Measurements from ENCODE around the gene TMEM187. TPM values are rescaled to one million over a fixed set of nuclear protein-coding genes. Genes with fewer than 3 reads are reported as not detected.

Gene TMEM187
- total and polyA plus RNA-seq, 3 experiments from 2014 or later, result 3.3 to 17.2 (median 3.5) TPM

GRCh38 chrX:153945956-153946943 is 26.3 kb upstream of the TMEM187 start:
- Mint-ChIP-seq H3K4me3 (no peak overlapping the region), H3K27ac (peak overlapping the region in 1 of 8 donors; percentile 33), H3K27me3 (peaks cover 0 to 2% of the 10 kb centered on the region in 2 donors), H3K4me1 (peaks cover 10 to 15% (median 14%) of the 10 kb centered on the region in 3 donors), H3K9me3 (no peaks in the 10 kb centered on the region), H3K36me3 (peaks cover 0 to 21% (median 6%) of the 10 kb centered on the region in 3 donors)
- ChIA-PET POLR2A (interaction anchor here (0.6 to 2.2 kb wide), 4 partner anchors 20 to 199 kb away, joined by 3 to 17 read pairs (median 4); partner anchors contain the start of gene ARHGAP4), CTCF (interaction anchor here (0.7 to 10.4 kb wide), 16 partner anchors 12 to 219 kb away, joined by 3 to 230 read pairs (median 4); partner anchors contain the start of genes ARHGAP4, HCFC1 and NAA10)
- H3K27me3 ChIP-seq (ENCODE audit: insufficient read depth, low read length, poor library complexity, severe bottlenecking), result no peaks in the 10 kb centered on the region
- no peak overlapping the region for H3K27ac ChIP-seq (ENCODE audit: low read depth, low read length)
- no peak overlapping the region for H3K4me3 ChIP-seq (ENCODE audit: low read length)
- peaks cover 5% of the 10 kb centered on the region for H3K36me3 ChIP-seq (ENCODE audit: insufficient read depth, low read length)
- DNase-seq, result no peak
- H3K9me3 ChIP-seq (ENCODE audit: low read length), result no peaks in the 10 kb centered on the region
- peaks cover 13% of the 10 kb centered on the region for H3K4me1 ChIP-seq (ENCODE audit: insufficient read depth, low read length)

- H3K9me3 ChIP-seq (ENCODE audit: low read length), result no peaks in the 10 kb centered on the region
These were observed 25.4 kb upstream of the TMEM187 start for GRCh38 chrX:153947009-153947769.

DNA sequence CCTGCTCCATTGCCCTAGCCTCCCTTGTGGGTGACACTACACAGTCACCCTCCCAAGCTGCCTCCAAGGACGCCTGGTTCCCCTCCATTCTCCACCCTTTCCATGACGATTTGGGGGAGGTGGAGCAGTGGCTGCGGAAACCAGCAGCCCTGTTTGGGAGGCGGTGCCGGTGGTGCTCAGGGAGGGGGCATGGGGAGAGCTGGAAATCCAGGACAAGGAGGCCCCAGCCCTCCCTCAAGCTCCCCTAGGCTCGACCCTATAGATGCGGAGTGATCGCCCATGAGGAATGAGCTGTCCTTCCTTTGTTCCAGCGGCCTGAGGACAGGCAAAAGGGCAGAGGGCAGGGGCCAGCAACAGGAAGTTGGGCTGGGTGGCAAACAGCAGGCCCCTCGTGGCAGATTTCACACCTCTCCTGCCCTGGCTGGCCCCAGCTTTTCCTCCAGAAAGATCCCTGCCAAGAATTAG is 24.5 kb upstream of the TMEM187 start:
- Histone ChIP-seq H3K27ac (ENCODE audit: low read depth, low read length) (no peak overlapping the region), H3K36me3 (ENCODE audit: insufficient read depth, low read length) (peaks cover 17% of the 10 kb centered on the region)
- peaks cover 0 to 29% (median 8%) of the 10 kb centered on the region in 3 donors for H3K36me3 Mint-ChIP-seq

More at GRCh38 chrX:153947009-153947769, 25.4 kb upstream of the TMEM187 start:
- H3K36me3 ChIP-seq (ENCODE audit: insufficient read depth, low read length), result peaks cover 10% of the 10 kb centered on the region
- DNase-seq, result peak; percentile 64 to 85 (median 75)
- peaks cover 0 to 24% (median 8%) of the 10 kb centered on the region in 3 donors for H3K36me3 Mint-ChIP-seq
- peak overlapping the region in 4 of 7 donors; percentile 0 to 17 (median 10) for H3K4me3 Mint-ChIP-seq
- H3K4me1 ChIP-seq (ENCODE audit: insufficient read depth, low read length), result peaks cover 13% of the 10 kb centered on the region
- no peaks in the 10 kb centered on the region for H3K9me3 Mint-ChIP-seq
- peak overlapping the region in 7 of 8 donors; percentile 59 to 93 (median 78) for H3K27ac Mint-ChIP-seq
- peaks cover 0 to 2% of the 10 kb centered on the region in 2 donors for H3K27me3 Mint-ChIP-seq
- POLR2A ChIA-PET, result interaction anchor here (0.6 to 2.2 kb wide), 5 partner anchors 12 to 200 kb away, joined by 3 to 17 read pairs (median 4); partner anchors contain the start of genes ARHGAP4 and NAA10
- no peak overlapping the region for H3K4me3 ChIP-seq (ENCODE audit: low read length)
- CTCF ChIA-PET, result interaction anchor here (0.7 to 10.4 kb wide), 19 partner anchors 11 to 220 kb away, joined by 3 to 230 read pairs (median 4); partner anchors contain the start of genes ARHGAP4, HCFC1, IDH3G and NAA10
- H3K27ac ChIP-seq (ENCODE audit: low read depth, low read length), result no peak overlapping the region
- H3K27me3 ChIP-seq (ENCODE audit: insufficient read depth, low read length, poor library complexity, severe bottlenecking), result no peaks in the 10 kb centered on the region
- peaks cover 9 to 15% (median 13%) of the 10 kb centered on the region in 3 donors for H3K4me1 Mint-ChIP-seq

DNA sequence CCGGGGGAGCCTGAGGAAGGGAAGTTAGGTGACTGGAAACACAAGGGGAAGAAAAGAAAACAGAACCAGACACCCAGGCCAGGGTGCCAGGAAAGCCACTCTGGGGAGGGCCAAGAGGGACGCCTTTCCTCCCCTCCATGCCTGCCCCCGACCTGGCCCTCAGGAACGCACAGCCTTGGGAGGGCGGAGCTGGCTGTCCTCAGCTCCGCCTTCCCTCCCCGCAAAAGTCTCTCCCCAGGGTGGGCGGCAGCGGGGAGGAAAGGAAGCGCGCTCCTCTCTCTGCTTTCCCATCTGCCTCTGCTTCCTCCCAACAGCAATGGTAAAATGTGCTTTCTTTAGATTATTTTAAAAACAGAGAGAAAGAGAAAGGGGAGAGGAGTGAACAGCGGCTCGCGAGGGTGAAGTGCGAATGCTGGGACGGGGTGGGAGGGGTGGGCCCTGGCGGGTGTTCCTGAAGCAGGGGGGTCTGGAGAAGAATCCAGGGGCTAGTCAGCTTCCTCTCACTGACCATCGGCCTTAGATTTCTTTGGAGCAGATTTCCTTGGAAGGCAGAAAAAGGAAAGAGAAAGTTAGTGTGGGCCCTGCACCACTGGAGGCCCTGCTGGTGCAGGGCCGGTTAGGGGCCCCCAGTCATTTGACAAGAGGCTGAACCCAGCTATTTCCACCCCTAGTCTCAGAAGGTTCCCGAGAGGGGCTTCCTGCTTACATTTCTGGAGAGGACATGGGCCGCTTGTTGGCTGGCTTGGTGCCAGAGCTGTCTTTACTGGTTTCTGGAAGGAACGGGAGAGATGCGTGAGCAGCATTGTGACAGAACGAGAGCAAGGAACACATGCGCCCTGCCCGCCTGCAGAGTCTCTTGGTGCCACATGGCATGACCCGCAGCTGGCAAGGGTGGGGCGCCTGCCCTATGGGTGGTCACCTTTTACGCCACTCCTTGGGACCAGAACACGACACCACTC is 23.4 kb upstream of the TMEM187 start:
- H3K27ac Mint-ChIP-seq, result peak overlapping the region in 5 of 8 donors; percentile 15 to 69 (median 38)
- no peak overlapping the region for H3K4me3 ChIP-seq (ENCODE audit: low read length)
- ChIA-PET CTCF (interaction anchor here (0.9 to 10.4 kb wide), 7 partner anchors 9 to 195 kb away, joined by 3 to 230 read pairs (median 7); partner anchors contain the start of genes ARHGAP4, HCFC1, IDH3G and SSR4), POLR2A (interaction anchor here (1.0 to 1.7 kb wide), 5 partner anchors 15 to 223 kb away, joined by 3 to 4 read pairs (median 4); partner anchors contain the start of gene ARHGAP4)
- no peak for DNase-seq
- H3K27me3 ChIP-seq (ENCODE audit: insufficient read depth, low read length, poor library complexity, severe bottlenecking), result no peaks in the 10 kb centered on the region
- H3K9me3 ChIP-seq (ENCODE audit: low read length), result no peaks in the 10 kb centered on the region
- H3K4me3 Mint-ChIP-seq, result no peak overlapping the region
- peaks cover 9 to 20% (median 16%) of the 10 kb centered on the region in 3 donors for H3K4me1 Mint-ChIP-seq
- peaks cover 0 to 36% (median 8%) of the 10 kb centered on the region in 3 donors for H3K36me3 Mint-ChIP-seq
- H3K9me3 Mint-ChIP-seq, result no peaks in the 10 kb centered on the region
- peaks cover 0 to 2% of the 10 kb centered on the region in 2 donors for H3K27me3 Mint-ChIP-seq
- no peak overlapping the region for H3K27ac ChIP-seq (ENCODE audit: low read depth, low read length)
- H3K36me3 ChIP-seq (ENCODE audit: insufficient read depth, low read length), result peaks cover 17% of the 10 kb centered on the region
- H3K4me1 ChIP-seq (ENCODE audit: insufficient read depth, low read length), result peaks cover 10% of the 10 kb centered on the region

More for the DNA sequence above, 24.5 kb upstream of the TMEM187 start:
- peaks cover 15% of the 10 kb centered on the region for H3K4me1 ChIP-seq (ENCODE audit: insufficient read depth, low read length)
- no peaks in the 10 kb centered on the region for H3K9me3 ChIP-seq (ENCODE audit: low read length)
- no peak overlapping the region for H3K4me3 ChIP-seq (ENCODE audit: low read length)
- CTCF ChIA-PET, result interaction anchor here (0.9 to 10.4 kb wide), 9 partner anchors 8 to 204 kb away, joined by 3 to 230 read pairs (median 7); partner anchors contain the start of genes ARHGAP4, HCFC1, IDH3G and SSR4
- H3K4me3 Mint-ChIP-seq, result peak overlapping the region in 1 of 7 donors; percentile 20
- H3K27ac Mint-ChIP-seq, result peak overlapping the region in 4 of 8 donors; percentile 15 to 91 (median 39)
- POLR2A ChIA-PET, result interaction anchor here (0.7 to 2.2 kb wide), 3 partner anchors 19 to 23 kb away, joined by 3 to 17 read pairs (median 3); partner anchors contain the start of gene ARHGAP4
- peaks cover 0 to 2% of the 10 kb centered on the region in 2 donors for H3K27me3 Mint-ChIP-seq
- H3K4me1 Mint-ChIP-seq, result peaks cover 9 to 15% (median 13%) of the 10 kb centered on the region in 3 donors
- no peak for DNase-seq
- H3K27me3 ChIP-seq (ENCODE audit: insufficient read depth, low read length, poor library complexity, severe bottlenecking), result no peaks in the 10 kb centered on the region
- no peaks in the 10 kb centered on the region for H3K9me3 Mint-ChIP-seq

DNA sequence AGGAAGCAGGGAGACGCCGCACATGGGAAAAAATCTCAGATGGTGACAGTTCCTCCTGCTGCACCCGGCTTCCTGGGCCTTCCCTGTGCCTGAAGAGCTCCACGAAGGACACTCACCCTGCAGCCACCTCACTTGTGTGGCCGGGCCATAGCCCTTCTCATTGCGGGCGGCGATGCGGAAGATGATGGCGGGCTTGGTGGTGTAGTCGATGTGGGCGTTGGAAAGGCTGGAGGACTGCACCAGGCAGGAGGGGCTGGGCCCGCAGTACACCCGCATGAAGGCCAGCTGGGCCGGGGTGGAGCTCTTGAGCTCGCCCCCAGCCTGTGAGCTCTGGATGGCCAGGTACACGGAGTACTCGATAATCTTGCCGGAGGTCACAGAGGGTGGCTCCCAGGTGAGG is 22.4 kb upstream of the TMEM187 start:
- peaks cover 10% of the 10 kb centered on the region for H3K4me1 ChIP-seq (ENCODE audit: insufficient read depth, low read length)
- H3K36me3 ChIP-seq (ENCODE audit: insufficient read depth, low read length), result peaks cover 17% of the 10 kb centered on the region
- DNase-seq, result no peak
- H3K27me3 ChIP-seq (ENCODE audit: insufficient read depth, low read length, poor library complexity, severe bottlenecking), result no peaks in the 10 kb centered on the region
- no peak overlapping the region for H3K27ac ChIP-seq (ENCODE audit: low read depth, low read length)
- POLR2A ChIA-PET, result interaction anchor here (1.1 to 1.7 kb wide), 5 partner anchors 16 to 224 kb away, joined by 3 to 4 read pairs (median 3); partner anchors contain the start of gene ARHGAP4
- CTCF ChIA-PET, result interaction anchor here (1.5 to 10.4 kb wide), 3 partner anchors 18 to 186 kb away, joined by 8 to 230 read pairs (median 54); partner anchors contain the start of genes ARHGAP4, HCFC1 and PLXNB3
- Mint-ChIP-seq H3K4me3 (no peak overlapping the region), H3K36me3 (peaks cover 0 to 43% (median 11%) of the 10 kb centered on the region in 3 donors), H3K9me3 (no peaks in the 10 kb centered on the region), H3K4me1 (peaks cover 9 to 19% (median 16%) of the 10 kb centered on the region in 3 donors), H3K27ac (peak overlapping the region in 3 of 8 donors; percentile 8 to 57 (median 40)), H3K27me3 (peaks cover 0 to 2% of the 10 kb centered on the region in 2 donors)
- no peaks in the 10 kb centered on the region for H3K9me3 ChIP-seq (ENCODE audit: low read length)
- no peak overlapping the region for H3K4me3 ChIP-seq (ENCODE audit: low read length)

DNA sequence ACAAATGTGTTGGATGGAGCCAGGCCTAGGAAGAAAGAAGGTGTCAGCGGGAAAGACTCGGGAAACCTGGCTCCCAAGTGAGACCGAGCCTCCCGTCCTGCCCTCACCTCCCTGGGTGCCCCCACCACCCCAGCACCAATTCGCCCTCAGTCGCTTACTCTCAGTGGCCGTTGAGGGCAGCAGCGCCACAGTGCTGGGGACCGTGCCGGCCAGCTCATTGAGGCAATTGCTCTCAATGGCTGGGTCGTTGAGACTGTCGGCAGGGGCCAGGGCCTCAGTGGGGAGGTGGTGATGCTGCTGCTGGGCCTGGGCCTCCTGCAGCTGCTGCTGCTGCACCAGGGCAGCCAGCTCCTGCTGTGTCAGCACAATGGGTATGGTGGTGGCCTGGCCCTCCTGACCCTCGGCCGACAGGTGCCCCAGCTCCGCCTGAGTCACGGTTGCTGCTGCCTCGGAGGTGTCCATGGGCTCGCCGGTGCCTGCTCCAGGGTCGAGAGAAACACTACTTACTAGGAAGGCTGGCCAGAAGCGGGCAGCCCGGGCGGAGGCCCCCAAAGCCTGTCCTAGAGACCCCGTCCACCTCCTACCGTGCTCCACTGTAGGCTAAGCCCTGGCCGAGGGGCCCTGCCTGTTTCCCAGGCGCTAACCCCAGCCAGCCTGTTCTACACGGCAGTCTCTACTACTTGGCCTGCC is 20.7 kb upstream of the TMEM187 start:
- Histone ChIP-seq H3K9me3 (ENCODE audit: low read length) (no peaks in the 10 kb centered on the region), H3K4me3 (ENCODE audit: low read length) (no peak overlapping the region), H3K27ac (ENCODE audit: low read depth, low read length) (no peak overlapping the region), H3K27me3 (ENCODE audit: insufficient read depth, low read length, poor library complexity, severe bottlenecking) (no peaks in the 10 kb centered on the region), H3K4me1 (ENCODE audit: insufficient read depth, low read length) (peaks cover 10% of the 10 kb centered on the region), H3K36me3 (ENCODE audit: insufficient read depth, low read length) (peaks cover 21% of the 10 kb centered on the region)
- Mint-ChIP-seq H3K27ac (peak overlapping the region in 1 of 8 donors; percentile 65), H3K36me3 (peaks cover 0 to 58% (median 15%) of the 10 kb centered on the region in 3 donors), H3K27me3 (no peaks in the 10 kb centered on the region), H3K4me1 (peaks cover 9 to 19% (median 16%) of the 10 kb centered on the region in 3 donors), H3K4me3 (no peak overlapping the region), H3K9me3 (no peaks in the 10 kb centered on the region)
- ChIA-PET POLR2A (interaction anchor here (1.4 kb wide), 1 partner anchor 15 kb away, joined by 5 read pairs; no protein-coding TSS in a partner anchor), CTCF (interaction anchor here (1.5 to 10.4 kb wide), 3 partner anchors 16 to 188 kb away, joined by 8 to 230 read pairs (median 54); partner anchors contain the start of genes ARHGAP4, HCFC1 and PLXNB3)
- DNase-seq, result no peak
